GM18526 (cell line): ENCODE measurements around the gene TP73.

Source experiments
- POLR2A ChIP-seq: IDR thresholded peaks from 3 replicates; pipeline ENCODE4 v1.6.1; 2011; ENCODE audit not compliant: insufficient read length; ENCODE audit errors: extremely low read depth

Gene TP73

GRCh38 chr1:3671371-3672180 lies 19.3 kb downstream of the TP73 start:
- no peak for TF ChIP-seq POLR2A

GRCh38 chr1:3672231-3672970 lies 20.1 kb downstream of the TP73 start:
- TF ChIP-seq POLR2A: no peak

GRCh38 chr1:3672971-3673361 lies 20.6 kb downstream of the TP73 start:
- TF ChIP-seq POLR2A: no peak

GRCh38 chr1:3673381-3674099 lies 21.2 kb downstream of the TP73 start:
- TF ChIP-seq POLR2A: no peak

GRCh38 chr1:3674100-3675094 lies 22.1 kb downstream of the TP73 start:
- no peak for TF ChIP-seq POLR2A

GRCh38 chr1:3675436-3675835 lies 23.1 kb downstream of the TP73 start:
- no peak for TF ChIP-seq POLR2A

- TF ChIP-seq POLR2A: no peak
These were observed 24.5 kb downstream of the TP73 start for GRCh38 chr1:3676581-3677470.

GRCh38 chr1:3677484-3677883 lies 25.2 kb downstream of the TP73 start:
- TF ChIP-seq POLR2A: no peak

GRCh38 chr1:3678361-3679097 lies 26.2 kb downstream of the TP73 start:
- TF ChIP-seq POLR2A: no peak

GRCh38 chr1:3679098-3679555 lies 26.8 kb downstream of the TP73 start:
- TF ChIP-seq POLR2A: no peak

GRCh38 chr1:3679799-3680453 lies 27.6 kb downstream of the TP73 start:
- no peak for TF ChIP-seq POLR2A

- no peak for TF ChIP-seq POLR2A
These were observed 28.3 kb downstream of the TP73 start for GRCh38 chr1:3680488-3681230.
